Brain microvascular endothelial cell (primary cell): Measurements from ENCODE around the gene FGFBP2.
A peak's percentile ranks its signal among the peaks of the same experiment; 100 is the strongest.
"Not testable (repeated sequence)": the region's sequence is repeated elsewhere in the genome, so short reads cannot be mapped to it uniquely, and the experiment has no call there.

ENCODE experiments used
- DNase-seq: peaks from one replicate; pipeline ENCODE4 v3.0.0-alpha.2; 2020
- H3K27ac ChIP-seq: fragments of 250-450 bp; sonication (Bioruptor Pico); 2 replicates; pipeline ENCODE4 v1.5.1; 2020; ENCODE audit warnings: mild to moderate bottlenecking, moderate library complexity
- H3K27me3 ChIP-seq: fragments of 250-450 bp; sonication (Bioruptor Pico); replicated peaks from 2 replicates; pipeline ENCODE4 v1.5.1; 2020; ENCODE audit warnings: mild to moderate bottlenecking
- H3K36me3 ChIP-seq: fragments of 250-450 bp; sonication (Bioruptor Pico); replicated peaks from 2 replicates; pipeline ENCODE4 v1.5.1; 2020; ENCODE audit warnings: mild to moderate bottlenecking
- H3K4me3 ChIP-seq: 2 replicates; pipeline ENCODE4 v1.5.1; 2011; ENCODE audit warnings: low read depth, mild to moderate bottlenecking, control low read depth, low read length, moderate library complexity
- in situ Hi-C: cut with HindIII; loops from 2 replicates; pipeline ENCODE4 v1.10.0; 2017; ENCODE audit warnings: low sequenced_read_pairs, low pct_ligation_motif_present
- TF ChIP-seq, protein P1 (sequence below): IDR thresholded peaks from 2 replicates; pipeline ENCODE4 v1.5.1; 2011; ENCODE audit warnings: low read depth, mild to moderate bottlenecking, moderate library complexity, low read length, control low read depth, inconsistent platforms; ENCODE audit errors: missing control alignments

FGFBP2 gene

GRCh38 chr4:15925830-15926229 lies 37.1 kb downstream of the FGFBP2 start:
- TF ChIP-seq, protein P1, sequence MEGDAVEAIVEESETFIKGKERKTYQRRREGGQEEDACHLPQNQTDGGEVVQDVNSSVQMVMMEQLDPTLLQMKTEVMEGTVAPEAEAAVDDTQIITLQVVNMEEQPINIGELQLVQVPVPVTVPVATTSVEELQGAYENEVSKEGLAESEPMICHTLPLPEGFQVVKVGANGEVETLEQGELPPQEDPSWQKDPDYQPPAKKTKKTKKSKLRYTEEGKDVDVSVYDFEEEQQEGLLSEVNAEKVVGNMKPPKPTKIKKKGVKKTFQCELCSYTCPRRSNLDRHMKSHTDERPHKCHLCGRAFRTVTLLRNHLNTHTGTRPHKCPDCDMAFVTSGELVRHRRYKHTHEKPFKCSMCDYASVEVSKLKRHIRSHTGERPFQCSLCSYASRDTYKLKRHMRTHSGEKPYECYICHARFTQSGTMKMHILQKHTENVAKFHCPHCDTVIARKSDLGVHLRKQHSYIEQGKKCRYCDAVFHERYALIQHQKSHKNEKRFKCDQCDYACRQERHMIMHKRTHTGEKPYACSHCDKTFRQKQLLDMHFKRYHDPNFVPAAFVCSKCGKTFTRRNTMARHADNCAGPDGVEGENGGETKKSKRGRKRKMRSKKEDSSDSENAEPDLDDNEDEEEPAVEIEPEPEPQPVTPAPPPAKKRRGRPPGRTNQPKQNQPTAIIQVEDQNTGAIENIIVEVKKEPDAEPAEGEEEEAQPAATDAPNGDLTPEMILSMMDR: no peak
- H3K36me3 ChIP-seq: no peaks in the 10 kb centered on the region
- no peaks in the 10 kb centered on the region for H3K27me3 ChIP-seq
- no peak overlapping the region for H3K4me3 ChIP-seq
- no peak overlapping the region for H3K27ac ChIP-seq
- in situ Hi-C loops: no loop called here
- no peak for DNase-seq

GRCh38 chr4:15921592-15921932 lies 41.4 kb downstream of the FGFBP2 start:
- in situ Hi-C loops: no loop called here
- Histone ChIP-seq H3K27ac (peak overlapping the region; percentile 98), H3K36me3 (no peaks in the 10 kb centered on the region)

DNA sequence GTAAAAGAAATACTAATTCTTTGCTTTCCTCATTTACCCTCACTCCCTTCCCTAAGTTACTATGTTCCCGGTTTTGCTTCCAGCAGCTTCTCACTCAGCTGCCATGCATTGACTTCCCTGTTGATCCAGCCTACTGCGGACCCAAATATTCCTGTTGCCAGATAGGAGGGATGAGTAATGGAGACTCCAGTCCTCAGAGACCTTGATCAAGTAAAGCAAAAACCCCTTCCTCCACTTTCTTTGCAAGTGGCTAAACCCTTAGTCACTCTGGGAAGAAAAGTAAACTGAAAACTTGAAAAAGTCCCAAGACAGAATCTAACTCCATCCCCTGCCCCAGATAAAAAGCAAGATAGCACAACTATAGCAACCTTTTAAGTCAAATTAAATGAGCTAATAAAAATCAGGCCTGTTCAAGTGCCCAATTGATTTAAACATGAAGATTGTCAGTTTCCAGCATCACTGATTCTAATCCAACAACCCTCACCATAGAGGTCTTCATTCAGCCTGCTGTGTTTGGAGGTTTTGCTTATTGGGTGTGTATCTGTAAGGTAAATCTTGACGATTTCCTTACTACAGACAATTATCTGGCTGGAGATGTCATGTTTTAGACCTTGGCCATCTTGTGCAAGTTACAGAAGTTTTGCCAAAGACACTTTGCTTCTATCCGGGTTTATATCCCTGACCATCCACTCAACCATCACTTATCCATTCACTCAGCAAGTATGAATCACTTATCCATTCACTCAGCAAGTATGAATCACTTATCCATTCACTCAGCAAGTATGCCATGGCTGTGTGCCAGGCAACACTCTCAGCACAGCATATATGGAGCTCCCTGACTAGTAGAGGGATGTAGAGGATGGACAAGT lies 42.0 kb downstream of the FGFBP2 start:
- no peak overlapping the region for H3K4me3 ChIP-seq
- no peaks in the 10 kb centered on the region for H3K36me3 ChIP-seq
- DNase-seq: peak; percentile 100
- TF ChIP-seq, protein P1: no peak
- no peaks in the 10 kb centered on the region for H3K27me3 ChIP-seq
- H3K27ac ChIP-seq: peak overlapping the region; percentile 98
- in situ Hi-C loops: no loop called here

More at GRCh38 chr4:15921592-15921932, 41.4 kb downstream of the FGFBP2 start:
- TF ChIP-seq, protein P1: no peak
- DNase-seq: no peak
- H3K4me3 ChIP-seq: no peak overlapping the region
- H3K27me3 ChIP-seq: no peaks in the 10 kb centered on the region

DNA sequence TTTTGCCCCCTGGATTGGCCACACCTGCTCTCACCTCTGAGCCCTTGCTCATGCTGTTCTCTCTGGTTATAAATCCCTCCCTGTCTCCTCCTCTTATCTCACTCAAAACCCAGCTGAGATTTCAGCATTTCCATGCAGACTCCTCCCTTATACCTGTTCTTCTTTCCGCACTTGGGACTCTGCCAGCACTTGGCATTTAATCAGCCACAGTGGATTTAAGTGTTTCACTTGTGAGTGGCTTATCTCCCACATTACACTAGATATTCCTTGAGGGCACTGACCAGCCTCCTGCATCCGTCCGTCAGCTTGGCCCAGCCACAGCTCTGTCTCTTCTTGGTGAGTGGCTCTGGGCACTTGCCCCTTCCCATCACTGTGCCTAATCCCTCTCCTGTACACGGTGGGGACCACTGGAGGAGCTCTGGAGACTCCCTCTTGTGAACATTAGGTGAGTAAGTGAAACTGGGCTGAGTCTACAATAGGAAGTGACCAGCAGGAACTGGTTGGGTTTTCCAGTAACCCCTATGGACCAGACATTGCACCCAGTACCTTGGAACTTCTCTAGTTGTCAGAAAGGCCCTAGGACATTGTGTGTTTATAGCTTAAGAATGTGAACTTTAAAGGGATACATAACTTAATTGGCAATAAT lies 44.4 kb downstream of the FGFBP2 start:
- Histone ChIP-seq H3K27ac (no peak overlapping the region), H3K36me3 (no peaks in the 10 kb centered on the region), H3K27me3 (no peaks in the 10 kb centered on the region), H3K4me3 (no peak overlapping the region)
- TF ChIP-seq, protein P1: no peak
- in situ Hi-C loops: no loop called here
- DNase-seq: no peak

- no peak overlapping the region for H3K27ac ChIP-seq
- TF ChIP-seq, protein P1: no peak
- DNase-seq: no peak
- no peaks in the 10 kb centered on the region for H3K36me3 ChIP-seq
- H3K27me3 ChIP-seq: no peaks in the 10 kb centered on the region
- in situ Hi-C loops: no loop called here
- H3K4me3 ChIP-seq: no peak overlapping the region
Measured at GRCh38 chr4:15917297-15917696, 45.7 kb downstream of the FGFBP2 start.

GRCh38 chr4:15916358-15916757 lies 46.6 kb downstream of the FGFBP2 start:
- H3K27ac ChIP-seq, H3K27me3 ChIP-seq, in situ Hi-C loops, DNase-seq, H3K4me3 ChIP-seq, H3K36me3 ChIP-seq: not testable (repeated sequence)
